Measurements from ENCODE around the gene SMG6. TPM values are rescaled to one million over a fixed set of nuclear protein-coding genes. Genes with fewer than 3 reads are reported as not detected.

The SMG6 gene
- total RNA-seq, 6 donors from 2014 or later, result 29.9 to 126 (median 30.5) TPM

DNA sequence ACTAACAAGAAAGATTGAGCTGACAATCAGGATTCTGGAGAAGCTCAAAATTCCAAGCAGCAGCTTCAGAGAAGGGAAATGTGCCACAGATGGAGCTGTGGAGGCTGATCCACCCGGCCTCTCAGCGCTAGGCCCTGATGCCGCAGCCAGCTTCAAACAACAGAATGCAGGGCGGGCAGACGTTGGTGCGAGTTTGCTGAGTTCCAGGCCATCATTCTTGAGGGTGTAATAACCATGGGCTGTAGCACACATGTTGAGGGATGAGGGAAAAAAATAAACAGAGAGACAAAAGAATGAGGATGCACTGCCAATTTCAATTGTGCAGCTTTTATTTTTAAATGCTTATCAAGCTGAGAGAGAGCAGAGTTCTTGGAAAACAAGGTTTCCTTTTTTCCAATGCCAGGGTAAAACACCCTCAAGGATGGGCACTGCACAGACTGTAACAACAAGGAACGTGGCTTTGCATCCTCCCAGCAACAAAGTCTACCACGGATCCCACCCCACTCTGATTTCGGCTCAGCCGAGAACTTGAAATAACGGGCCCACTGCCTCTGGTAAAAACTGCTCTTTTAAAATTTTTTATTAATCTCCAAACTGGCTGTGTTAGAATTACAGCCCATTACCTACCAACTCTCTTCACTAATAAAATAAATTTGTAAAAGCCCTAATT is 90.2 kb downstream of the SMG6 start:
- 42 to 64% methylated on average over 11 of the region's 11 CpGs for WGBS, 2 donors
- Histone ChIP-seq H3K4me3 (no peak overlapping the region), H3K9me3 (no peaks in the 10 kb centered on the region), H3K27ac (peak overlapping the region; percentile 60 to 85 (median 78)), H3K36me3 (no peaks in the 10 kb centered on the region), H3K27me3 (no peaks in the 10 kb centered on the region), H3K4me1 (peaks cover 37 to 45% (median 40%) of the 10 kb centered on the region in 4 donors)
- TF ChIP-seq POLR2AphosphoS5 (IDR thresholded peaks at IDR 0.05), result no peak
- no peak for TF ChIP-seq EP300 (IDR thresholded peaks at IDR 0.05)
- TF ChIP-seq, protein P1, sequence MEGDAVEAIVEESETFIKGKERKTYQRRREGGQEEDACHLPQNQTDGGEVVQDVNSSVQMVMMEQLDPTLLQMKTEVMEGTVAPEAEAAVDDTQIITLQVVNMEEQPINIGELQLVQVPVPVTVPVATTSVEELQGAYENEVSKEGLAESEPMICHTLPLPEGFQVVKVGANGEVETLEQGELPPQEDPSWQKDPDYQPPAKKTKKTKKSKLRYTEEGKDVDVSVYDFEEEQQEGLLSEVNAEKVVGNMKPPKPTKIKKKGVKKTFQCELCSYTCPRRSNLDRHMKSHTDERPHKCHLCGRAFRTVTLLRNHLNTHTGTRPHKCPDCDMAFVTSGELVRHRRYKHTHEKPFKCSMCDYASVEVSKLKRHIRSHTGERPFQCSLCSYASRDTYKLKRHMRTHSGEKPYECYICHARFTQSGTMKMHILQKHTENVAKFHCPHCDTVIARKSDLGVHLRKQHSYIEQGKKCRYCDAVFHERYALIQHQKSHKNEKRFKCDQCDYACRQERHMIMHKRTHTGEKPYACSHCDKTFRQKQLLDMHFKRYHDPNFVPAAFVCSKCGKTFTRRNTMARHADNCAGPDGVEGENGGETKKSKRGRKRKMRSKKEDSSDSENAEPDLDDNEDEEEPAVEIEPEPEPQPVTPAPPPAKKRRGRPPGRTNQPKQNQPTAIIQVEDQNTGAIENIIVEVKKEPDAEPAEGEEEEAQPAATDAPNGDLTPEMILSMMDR (IDR thresholded peaks at IDR 0.05), result no peak
- no peak for TF ChIP-seq POLR2A (IDR thresholded peaks at IDR 0.05)
- DNase-seq (no peak), ATAC-seq (ENCODE audit: low FRiP score in 2 of 2) (no peak)

DNA sequence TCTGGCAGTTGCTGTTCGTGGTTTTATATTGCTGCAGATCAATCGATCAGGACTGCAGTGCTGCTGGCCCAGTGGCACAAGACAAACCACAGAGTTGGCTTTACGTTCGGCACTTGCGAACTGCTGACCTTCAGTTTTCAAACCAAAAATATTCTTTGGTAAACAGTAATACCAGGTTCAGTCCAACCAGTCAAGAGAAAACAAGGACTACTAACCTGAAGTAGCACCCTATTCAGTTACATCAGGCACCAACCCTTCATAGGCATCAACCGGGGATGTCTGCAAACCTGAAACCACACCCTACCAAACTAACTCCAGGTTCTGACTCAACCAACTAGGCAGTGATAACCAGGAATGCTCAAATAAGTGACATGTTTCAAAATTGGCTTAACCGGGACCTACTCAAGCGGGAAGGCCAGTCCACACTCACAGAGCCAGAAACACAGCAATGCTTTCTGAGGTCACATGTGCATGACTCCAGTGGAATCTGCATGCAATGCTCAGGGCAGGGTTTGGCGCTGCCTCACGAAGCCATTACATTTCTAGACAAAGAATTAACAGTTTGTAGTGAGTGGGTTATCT is 91.1 kb downstream of the SMG6 start:
- Histone ChIP-seq H3K4me3 (no peak overlapping the region), H3K27me3 (no peaks in the 10 kb centered on the region), H3K9me3 (no peaks in the 10 kb centered on the region), H3K27ac (peak overlapping the region; percentile 60 to 85 (median 78)), H3K36me3 (no peaks in the 10 kb centered on the region), H3K4me1 (peaks cover 37 to 45% (median 40%) of the 10 kb centered on the region in 4 donors)
- peak; percentile 52 to 57 for ATAC-seq (ENCODE audit: low FRiP score in 2 of 2)
- TF ChIP-seq, protein P1 (IDR thresholded peaks at IDR 0.05), result no peak
- TF ChIP-seq POLR2AphosphoS5 (IDR thresholded peaks at IDR 0.05) (no peak), POLR2A (IDR thresholded peaks at IDR 0.05) (no peak), EP300 (IDR thresholded peaks at IDR 0.05) (no peak)
- DNase-seq, result no peak
- whole genome bisulfite sequencing, 2 donors, result 73% methylated on average over 10 of the region's 10 CpGs

DNA sequence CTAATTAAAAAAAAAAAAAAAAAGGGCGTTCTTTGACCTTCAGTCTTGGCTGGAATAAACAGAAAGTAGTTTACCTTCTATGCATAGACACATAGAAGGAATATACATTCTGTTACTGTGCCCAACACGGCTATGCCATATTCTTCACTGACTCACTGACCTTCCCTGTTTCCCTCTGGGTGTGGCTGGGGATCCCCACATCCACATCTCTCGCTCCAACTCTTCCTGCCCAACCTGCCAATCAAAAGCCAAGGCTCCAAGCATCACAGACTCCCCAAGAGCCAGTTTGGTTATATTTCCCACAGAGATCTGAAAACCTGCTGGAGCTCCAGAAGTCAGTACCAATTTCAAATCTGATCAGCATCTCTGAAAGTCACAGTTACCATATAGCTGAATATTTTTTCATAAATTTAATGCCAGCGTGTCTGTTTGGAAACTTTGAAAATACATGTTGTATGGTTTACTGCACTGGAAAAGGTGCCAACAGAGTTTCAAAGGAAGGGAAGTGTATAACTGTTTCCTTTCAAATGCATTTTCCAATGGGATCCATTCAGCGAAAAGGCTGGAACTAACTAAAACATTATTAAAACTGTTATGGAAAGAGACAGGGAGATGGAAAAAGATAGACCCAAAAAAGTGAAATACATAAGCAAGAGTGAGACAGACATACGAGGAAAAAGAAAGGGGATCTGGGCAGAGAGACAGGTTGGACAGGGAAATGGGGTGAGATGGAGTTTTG is 91.8 kb downstream of the SMG6 start:
- DNase-seq (no peak), ATAC-seq (ENCODE audit: low FRiP score in 2 of 2) (no peak)
- H3K27ac ChIP-seq, result peak overlapping the region; percentile 60 to 85 (median 78)
- H3K4me1 ChIP-seq, result peaks cover 37 to 45% (median 40%) of the 10 kb centered on the region in 4 donors
- TF ChIP-seq, protein P1 (IDR thresholded peaks at IDR 0.05), result no peak
- TF ChIP-seq POLR2AphosphoS5 (IDR thresholded peaks at IDR 0.05), result no peak
- TF ChIP-seq EP300 (IDR thresholded peaks at IDR 0.05), result no peak
- TF ChIP-seq POLR2A (IDR thresholded peaks at IDR 0.05), result no peak
- no peaks in the 10 kb centered on the region for H3K9me3 ChIP-seq
- H3K27me3 ChIP-seq, result no peaks in the 10 kb centered on the region
- H3K36me3 ChIP-seq, result no peaks in the 10 kb centered on the region
- WGBS, 2 donors, result 90% methylated on average over 6 of the region's 6 CpGs
- H3K4me3 ChIP-seq, result no peak overlapping the region

DNA sequence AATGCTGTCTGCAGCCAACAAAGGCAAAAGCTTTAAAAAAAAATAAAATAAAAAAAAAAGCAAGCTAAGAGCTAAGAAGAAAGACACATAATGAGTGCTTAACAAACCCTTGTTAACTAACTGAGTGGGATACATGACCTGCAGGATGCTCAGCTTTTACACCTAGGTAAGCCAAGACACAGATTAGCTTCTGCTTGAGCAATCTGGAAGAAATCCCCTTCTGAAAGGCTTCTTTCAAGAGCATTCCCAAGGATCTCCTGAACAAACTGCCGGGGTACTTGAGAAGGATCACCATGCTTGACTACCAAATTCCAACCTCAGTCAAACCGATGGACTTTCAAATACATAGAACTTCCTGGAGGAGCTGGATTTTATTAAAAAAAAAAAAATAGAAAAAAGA is 92.9 kb downstream of the SMG6 start:
- TF ChIP-seq POLR2AphosphoS5 (IDR thresholded peaks at IDR 0.05) (no peak), EP300 (IDR thresholded peaks at IDR 0.05) (no peak), POLR2A (IDR thresholded peaks at IDR 0.05) (no peak)
- TF ChIP-seq, protein P1 (IDR thresholded peaks at IDR 0.05), result no peak
- H3K4me3 ChIP-seq, result no peak overlapping the region
- no peaks in the 10 kb centered on the region for H3K36me3 ChIP-seq
- H3K4me1 ChIP-seq, result peaks cover 31 to 40% (median 34%) of the 10 kb centered on the region in 4 donors
- no peaks in the 10 kb centered on the region for H3K9me3 ChIP-seq
- 68 to 71% methylated on average over 2 of the region's 2 CpGs for WGBS, 2 donors
- ATAC-seq (ENCODE audit: low FRiP score in 2 of 2) (no peak), DNase-seq (no peak)
- H3K27ac ChIP-seq, result no peak overlapping the region
- H3K27me3 ChIP-seq, result no peaks in the 10 kb centered on the region

Measured in upper lobe of left lung (tissue), 6 donors.